HG02840 (cell line): ENCODE results near the gene MARCHF3.
"Not testable (repeated sequence)": the region's sequence is repeated elsewhere in the genome, so short reads cannot be mapped to it uniquely, and the experiment has no call there.

Experiments
- ATAC-seq: cut with Tn5 transposase; IDR thresholded peaks from one replicate; pipeline ENCODE4 v1.9.1; 2021; ENCODE audit warnings: mild to moderate bottlenecking, moderate library complexity, moderate number of reproducible peaks; ENCODE audit not compliant: unreplicated experiment, low FRiP score

MARCHF3 gene, protein sequence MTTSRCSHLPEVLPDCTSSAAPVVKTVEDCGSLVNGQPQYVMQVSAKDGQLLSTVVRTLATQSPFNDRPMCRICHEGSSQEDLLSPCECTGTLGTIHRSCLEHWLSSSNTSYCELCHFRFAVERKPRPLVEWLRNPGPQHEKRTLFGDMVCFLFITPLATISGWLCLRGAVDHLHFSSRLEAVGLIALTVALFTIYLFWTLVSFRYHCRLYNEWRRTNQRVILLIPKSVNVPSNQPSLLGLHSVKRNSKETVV

GRCh38 chr5:127030259-127031146 lies at the start of gene MARCHF3:
TSS of gene MARCHF3 (minus strand) at chr5:127030558. CDS start at chr5:126918171, 112,387 bp downstream.
- peak; percentile 95 for ATAC-seq

DNA sequence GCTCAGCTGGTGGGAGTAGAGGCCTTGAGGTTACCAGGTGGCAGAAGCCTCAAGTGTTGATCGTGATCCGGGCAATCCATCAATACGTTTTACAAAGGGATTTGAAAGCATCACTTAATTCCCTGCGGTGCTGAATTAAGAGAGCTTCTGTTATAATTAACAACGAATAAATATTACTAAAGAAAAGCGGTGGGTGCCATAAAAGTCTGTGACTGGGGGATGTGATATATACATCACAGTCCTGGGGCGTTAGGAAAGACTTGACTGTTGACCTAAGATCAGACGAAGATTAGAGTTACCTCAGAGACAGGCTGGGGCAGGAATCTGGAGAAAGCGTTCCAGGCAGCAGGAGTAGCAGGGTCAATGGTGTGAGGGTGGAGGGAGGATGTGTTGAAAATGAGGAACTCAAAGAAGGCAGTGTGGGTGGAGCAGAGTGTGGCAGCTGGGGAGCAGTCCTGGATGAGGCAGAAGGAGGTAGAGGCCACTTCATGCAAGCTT lies 49.7 kb upstream of the MARCHF3 start:
- ATAC-seq: no peak

- ATAC-seq: no peak
Observed at GRCh38 chr5:127077366-127077765, 47.0 kb upstream of the MARCHF3 start.

DNA sequence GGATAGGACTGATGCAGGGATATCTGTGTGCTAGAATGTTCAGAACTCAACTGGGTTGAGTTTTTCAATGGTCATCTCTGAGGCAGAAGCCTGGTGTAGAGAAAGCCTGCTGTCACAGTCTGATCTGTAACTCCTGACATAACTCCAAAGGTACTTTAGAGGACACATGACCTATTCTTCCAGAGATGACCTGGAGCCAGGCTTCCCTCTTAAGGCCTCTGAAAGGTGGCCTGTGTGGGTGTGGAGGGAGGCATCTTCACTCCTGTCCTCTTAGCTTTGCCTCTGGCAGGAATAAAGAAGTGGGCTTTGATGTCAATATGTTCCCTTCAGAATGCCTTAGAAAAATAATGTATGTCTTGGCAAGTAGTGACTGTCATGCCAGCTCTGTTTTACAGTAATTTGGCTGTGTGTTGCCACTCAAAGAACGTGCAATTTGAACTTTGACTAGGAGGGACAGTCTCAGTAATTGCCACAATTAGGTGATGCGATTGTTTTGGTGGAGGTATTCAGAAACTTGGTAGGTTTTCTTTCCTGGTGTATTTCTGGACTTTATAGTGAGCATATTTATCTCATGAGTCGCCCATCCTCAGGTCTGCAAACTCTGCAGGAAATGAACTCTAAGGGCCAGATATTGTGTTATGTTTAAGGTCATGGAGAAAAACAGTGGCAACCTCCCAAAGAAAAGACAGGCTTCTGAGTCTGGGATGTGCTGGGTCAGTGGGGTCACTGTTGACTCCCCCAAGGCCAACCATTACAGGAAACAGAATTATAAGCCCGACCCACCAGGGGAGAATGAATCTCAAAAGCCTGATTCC lies 46.2 kb upstream of the MARCHF3 start:
- no peak for ATAC-seq

DNA sequence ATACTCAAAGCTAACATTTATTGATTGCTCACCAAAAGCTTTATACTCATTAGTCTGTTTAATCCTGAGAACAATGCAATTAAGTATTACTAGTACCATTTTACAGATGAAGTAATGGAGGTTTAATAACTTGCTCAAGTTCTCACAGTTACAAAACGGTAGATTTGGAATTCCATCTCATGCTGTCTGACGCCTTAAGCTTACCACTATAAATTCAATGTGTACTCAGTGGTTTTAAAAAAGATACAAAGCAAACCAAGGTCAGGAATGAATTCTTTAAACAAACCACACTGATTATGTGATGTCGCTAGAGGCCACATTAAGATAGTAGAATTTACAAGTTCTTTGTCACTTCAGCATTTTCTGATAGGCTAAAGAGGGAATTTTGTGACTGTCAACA lies 44.1 kb upstream of the MARCHF3 start:
- no peak for ATAC-seq

DNA sequence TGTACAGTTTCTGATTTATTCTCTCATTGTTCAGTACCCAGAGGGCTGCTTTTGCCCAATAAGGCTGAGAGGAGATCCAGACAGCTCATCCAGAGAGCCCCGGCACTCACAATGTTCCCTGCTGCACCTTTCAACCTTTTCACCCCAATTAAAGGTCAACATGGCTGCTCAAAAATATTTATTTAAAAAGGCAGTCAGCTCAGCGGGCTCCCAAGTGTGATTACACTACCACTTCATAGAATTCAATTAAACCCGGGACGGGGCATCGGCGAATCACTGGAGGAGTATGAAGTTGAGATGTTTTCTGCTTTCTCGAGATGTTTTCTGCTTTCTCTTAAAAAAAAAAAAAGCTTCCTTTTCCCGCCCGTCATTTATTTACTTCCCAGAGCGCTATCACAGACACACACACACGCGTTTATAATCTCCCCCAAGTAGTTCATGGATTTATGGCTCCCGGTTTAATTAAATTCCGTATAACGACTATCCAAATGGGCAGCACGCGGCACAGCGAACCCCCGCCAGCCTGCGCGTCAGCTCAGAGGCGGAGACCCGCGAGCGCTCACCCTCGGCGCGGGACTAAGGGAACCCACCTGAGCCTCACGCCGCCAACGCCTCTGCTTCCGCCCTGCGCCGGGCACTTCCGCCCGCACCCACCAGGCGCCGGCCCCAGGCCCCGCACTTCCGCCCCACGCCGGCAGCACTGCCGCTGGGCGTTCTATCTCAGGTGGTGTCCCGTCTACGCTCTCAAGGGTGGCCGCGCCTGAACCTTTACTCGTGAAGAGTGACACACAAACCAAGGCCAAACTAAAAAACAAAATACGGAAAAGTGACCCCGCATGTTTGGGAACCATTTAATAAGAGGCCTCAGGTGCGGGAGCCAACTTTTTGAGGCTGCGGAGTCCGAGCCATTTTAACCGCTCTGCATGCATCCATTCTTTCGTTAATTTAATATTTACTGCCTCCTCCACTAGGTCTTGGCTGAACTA lies 42.8 kb upstream of the MARCHF3 start, which contains the start of gene C5orf63:
TSS of gene C5orf63 (minus strand) at position 642 of the 986 bp plus-strand sequence. CDS start 14,507 bp downstream, outside the sequence.
- ATAC-seq: peak; percentile 99

DNA sequence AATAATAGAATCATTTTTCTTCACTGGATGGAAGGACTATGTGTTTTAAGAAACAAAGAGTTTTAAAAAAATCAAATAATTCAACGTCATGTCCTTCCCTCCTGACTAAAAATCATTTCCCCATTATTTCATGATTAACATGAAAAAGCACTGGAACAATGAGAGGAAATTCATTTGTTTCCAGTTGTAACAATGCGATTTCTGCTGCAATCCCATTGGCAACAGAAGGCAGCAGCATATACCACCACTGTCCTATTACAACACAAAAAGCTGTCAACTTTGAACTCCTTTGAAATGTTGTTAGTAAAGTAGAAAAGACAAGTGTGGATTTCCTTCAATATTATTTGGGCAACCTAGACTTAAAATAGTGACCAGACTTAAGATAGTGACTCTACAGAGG lies 39.9 kb upstream of the MARCHF3 start:
- ATAC-seq: no peak

DNA sequence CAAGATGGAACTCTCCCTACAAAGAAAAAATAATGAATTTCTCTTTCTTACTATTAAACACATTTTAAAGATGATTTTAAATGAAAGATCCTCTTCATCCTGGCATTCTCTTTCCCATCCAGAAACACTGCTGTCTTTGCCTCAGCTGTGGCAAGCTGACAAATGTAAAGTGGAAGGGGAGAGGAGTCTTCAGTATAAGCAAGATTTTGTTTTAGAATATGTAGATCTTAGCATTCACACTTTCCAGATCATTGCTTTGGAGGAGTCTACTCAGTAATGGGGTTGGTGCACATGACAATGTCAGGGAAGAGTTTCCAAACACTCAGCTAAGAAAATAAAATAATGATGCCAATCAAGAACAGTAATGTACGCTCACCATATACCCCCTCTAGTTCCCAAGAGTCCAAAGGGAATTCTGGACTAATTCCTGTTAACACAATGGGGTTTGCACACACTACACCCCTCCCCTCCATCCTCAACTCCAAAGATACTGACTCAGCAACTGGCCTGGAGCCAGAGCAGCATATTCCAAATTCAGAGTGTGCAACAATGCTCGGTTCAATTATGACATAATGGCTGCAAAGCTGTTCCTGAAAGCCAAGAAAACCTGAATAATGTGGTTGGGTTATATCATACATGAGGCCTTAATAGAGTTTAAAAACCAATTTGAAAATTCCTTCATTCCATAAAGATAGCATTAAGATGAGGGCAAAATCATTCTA lies 38.3 kb upstream of the MARCHF3 start:
- ATAC-seq: no peak

GRCh38 chr5:127066721-127067120 lies 36.4 kb upstream of the MARCHF3 start:
- no peak for ATAC-seq

DNA sequence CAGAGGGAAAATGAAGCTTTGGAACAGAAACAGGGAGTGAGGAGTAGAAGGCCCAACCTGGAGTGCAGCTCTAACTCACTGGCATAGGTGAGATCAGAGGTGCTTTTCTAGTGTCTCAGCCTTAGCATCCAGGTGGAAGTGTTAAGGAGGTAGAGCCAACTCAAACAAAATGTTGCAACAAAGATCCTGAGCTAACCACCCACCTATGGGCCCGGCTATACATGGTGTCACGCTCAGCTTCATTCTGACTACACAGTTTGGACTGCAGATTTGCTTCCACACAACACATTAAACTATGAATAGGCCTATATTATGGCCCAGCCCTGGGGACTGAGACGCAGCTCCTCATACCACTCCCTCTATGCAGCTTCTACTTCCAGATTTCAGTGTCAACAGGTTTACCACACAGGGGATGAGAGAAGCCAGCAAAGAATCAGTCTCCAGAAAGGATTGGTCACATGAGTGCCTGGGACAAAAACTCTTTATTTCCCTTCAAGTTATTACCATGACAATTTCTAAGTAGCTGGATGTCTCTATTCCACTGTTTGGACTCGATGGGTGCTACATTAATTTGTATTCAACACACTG lies 34.0 kb upstream of the MARCHF3 start:
- no peak for ATAC-seq

DNA sequence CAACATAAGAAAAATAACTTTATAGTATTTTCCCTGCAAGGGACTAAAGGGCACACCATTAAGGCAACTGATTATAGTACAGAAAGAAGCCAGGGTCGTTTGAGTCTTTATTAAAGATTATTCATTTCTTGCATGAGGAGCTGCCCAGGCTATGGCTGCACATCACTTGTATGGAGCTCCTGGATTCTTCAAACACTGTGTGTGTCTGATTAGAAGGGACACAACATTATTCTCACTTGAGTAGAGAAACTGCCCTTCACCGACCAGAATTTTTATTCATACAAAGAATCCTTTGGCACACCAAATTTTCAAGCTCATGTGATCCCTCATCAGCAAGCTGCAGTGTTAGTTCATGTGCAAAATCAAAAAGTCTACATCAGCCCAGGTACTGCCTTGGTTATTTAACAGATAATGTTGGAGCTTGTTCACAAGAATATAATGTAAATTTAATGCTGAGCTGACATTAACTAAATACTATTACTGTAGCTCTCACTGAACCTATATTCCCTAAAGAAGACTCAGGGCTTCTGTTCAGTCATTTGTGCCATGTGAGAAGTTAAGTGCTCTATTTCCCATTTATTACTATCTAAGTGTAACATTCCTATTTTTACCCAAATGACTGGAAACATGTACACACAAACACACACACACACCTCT lies 33.0 kb upstream of the MARCHF3 start:
- no peak for ATAC-seq

- no peak for ATAC-seq
Observed at GRCh38 chr5:127061956-127062355, 31.6 kb upstream of the MARCHF3 start.

GRCh38 chr5:127061537-127061936 lies 31.2 kb upstream of the MARCHF3 start:
- no peak for ATAC-seq

- no peak for ATAC-seq
Observed at GRCh38 chr5:127060470-127060985, 30.2 kb upstream of the MARCHF3 start.

DNA sequence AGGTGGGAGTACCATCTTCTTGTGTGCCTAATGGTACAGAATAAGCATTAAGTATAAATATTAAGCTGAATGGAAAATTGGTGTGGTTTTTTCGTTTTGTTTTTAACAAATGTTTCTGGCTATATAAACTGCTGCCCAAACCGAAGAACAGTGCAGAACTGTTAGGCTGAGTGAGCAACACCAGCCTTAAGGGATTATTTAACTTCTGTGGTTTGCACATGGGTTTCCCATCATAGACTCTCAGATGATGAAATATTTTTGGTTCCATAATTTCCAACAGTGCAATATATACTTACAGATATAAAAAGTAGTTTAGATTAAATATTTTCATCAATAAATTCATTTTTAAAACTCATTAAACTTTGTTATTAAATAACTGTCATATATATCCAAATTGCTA lies 26.5 kb upstream of the MARCHF3 start:
- no peak for ATAC-seq

DNA sequence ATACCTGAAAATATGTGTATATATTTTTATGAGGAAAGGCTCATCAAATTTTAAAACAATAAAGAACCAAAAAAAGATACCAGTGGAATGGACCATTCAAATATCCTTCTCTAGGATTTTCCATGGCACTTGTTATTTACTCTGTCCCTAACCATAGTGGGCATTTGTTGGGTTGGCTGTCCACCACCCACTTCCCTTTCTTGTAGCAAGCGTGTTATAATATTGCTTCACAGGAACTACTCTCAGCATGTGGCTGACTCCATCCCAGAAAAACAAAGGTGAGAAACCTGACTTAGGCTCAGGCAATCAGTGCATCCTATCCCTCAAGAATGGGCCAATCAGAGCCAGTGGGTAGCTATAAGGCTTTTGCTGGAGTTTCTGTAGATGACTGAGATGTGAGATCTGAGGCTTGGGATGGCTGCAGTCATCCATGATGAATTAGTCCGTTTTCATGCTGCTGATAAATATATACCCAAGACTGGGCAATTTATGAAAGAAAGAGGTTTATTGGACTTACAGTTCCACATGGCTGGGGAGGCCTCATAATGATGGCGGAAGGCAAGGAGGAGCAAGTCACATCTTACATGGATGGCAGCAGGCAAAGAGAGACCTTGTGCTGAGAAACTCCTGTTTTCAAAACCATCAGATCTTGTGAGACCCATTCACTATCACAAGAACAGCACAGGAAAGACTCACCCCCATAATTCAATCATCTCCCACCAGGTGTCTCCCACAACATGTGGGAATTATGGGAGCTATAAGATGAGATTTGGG lies 25.7 kb upstream of the MARCHF3 start:
- no peak for ATAC-seq

GRCh38 chr5:127053551-127053950 lies 23.2 kb upstream of the MARCHF3 start:
- ATAC-seq: not testable (repeated sequence)
